Aorta (tissue), 5 donors: ENCODE data around the gene SYT1. TPM values are rescaled to one million over a fixed set of nuclear protein-coding genes. Genes with fewer than 3 reads are reported as not detected.

Source experiments
- ATAC-seq: fragments of 200-7000 bp; cut with Tn5 transposase; one replicate; pipeline ENCODE4 v1.9.1; 2022; ENCODE audit warnings: moderate library complexity; ENCODE audit not compliant: low FRiP score
- DNase-seq, 2 donors: peaks; one replicate each; pipeline ENCODE4 v3.0.0-alpha.2; 2020
- H3K27ac ChIP-seq, 2 donors: one replicate each; pipeline ENCODE4 v1.5.1; 2013; ENCODE audit warnings: low read length in 2 of 2, mild to moderate bottlenecking in 2 of 2, moderate library complexity in 2 of 2, control low read depth in 1 of 2, inconsistent platforms in 1 of 2, low read depth in 1 of 2
- H3K27me3 ChIP-seq, 2 donors: one replicate each; pipeline ENCODE4 v1.6.1; 2013; ENCODE audit warnings: control low read depth in 1 of 2, low read length in 1 of 2, mild to moderate bottlenecking in 1 of 2, moderate library complexity in 1 of 2; ENCODE audit not compliant: insufficient read depth in 2 of 2, control insufficient read depth in 1 of 2
- H3K36me3 ChIP-seq, 2 donors: one replicate each; pipeline ENCODE4 v1.6.1; 2013; ENCODE audit warnings: control low read depth in 1 of 2, low read length in 1 of 2, mild to moderate bottlenecking in 1 of 2; ENCODE audit not compliant: insufficient read depth in 2 of 2, control insufficient read depth in 1 of 2
- H3K4me1 ChIP-seq, 2 donors: one replicate each; pipeline ENCODE4 v1.6.1; 2013; ENCODE audit warnings: low read length in 2 of 2, control low read depth in 1 of 2, mild to moderate bottlenecking in 1 of 2, moderate library complexity in 1 of 2; ENCODE audit not compliant: insufficient read depth in 2 of 2, control insufficient read depth in 1 of 2
- H3K4me3 ChIP-seq, 2 donors: one replicate each; pipeline ENCODE4 v1.5.1; 2013; ENCODE audit warnings: low read length in 2 of 2, control low read depth in 1 of 2, mild to moderate bottlenecking in 1 of 2
- H3K9me3 ChIP-seq: one replicate; pipeline ENCODE4 v1.6.1; 2013; ENCODE audit warnings: mild to moderate bottlenecking, low read length; ENCODE audit not compliant: control insufficient read depth
- WGBS, 2 donors: extraction: QIAGEN DNeasy Blood & Tissue Kit; methylation state at CpG; one replicate each; pipeline ENCODE4 v1.1.7; 2013; 5-methylcytosine and 5-hydroxymethylcytosine counted together
- intact Hi-C, 2 donors: fragments of 100-400 bp; cut with DNase I; formaldehyde crosslinking; loops; one replicate each; pipeline versions ENCODE4 v1.14.2 to v1.15.0; 2022
- polyA plus RNA-seq, 2 donors: library from polyadenylated mRNA; stranded (reverse); fragments of 200-250 nt; gene quantifications; one replicate each; pipeline ENCODE4 v1.2.3, GENCODE V29; 2013
- total RNA-seq, 2 donors: library from RNA; stranded (reverse); fragmentation: NEBNext Ultra II Directional; extraction: Animal tissue kit (Norgen Biotek cat#: 25700); gene quantifications; one replicate each; pipeline ENCODE4 v1.2.1, GENCODE V29; 2021
- donor health status: healthy with polysubstance abuse.
- donor health status: Bipolar disorder and iron deficiency.
- donor health status: DM: no; HTN: no; CAD: no.
- donor health status: DM: no; HTN: no; CAD: no.
- donor health status: DM: yes; HTN: yes; CAD: no.

Gene SYT1
- total and polyA plus RNA-seq, 4 donors = 0.05 to 1.8 (median 1.5) TPM; not detected in 1

GRCh38 chr12:79098530-79098929 lies 234.0 kb downstream of the SYT1 start:
- WGBS, 2 donors = 22 to 31% methylated on average over 3 of the region's 3 CpGs
- H3K4me1 ChIP-seq = no peaks in the 10 kb centered on the region
- no peaks in the 10 kb centered on the region for H3K27me3 ChIP-seq
- H3K36me3 ChIP-seq = no peaks in the 10 kb centered on the region
- H3K27ac ChIP-seq = no peak overlapping the region
- no peak overlapping the region for H3K4me3 ChIP-seq
- DNase-seq (no peak), ATAC-seq (no peak)
- intact Hi-C loops = no loop called here
- no peaks in the 10 kb centered on the region for H3K9me3 ChIP-seq

GRCh38 chr12:79108962-79109361 lies 244.4 kb downstream of the SYT1 start:
- Histone ChIP-seq H3K9me3 (no peaks in the 10 kb centered on the region), H3K27ac (no peak overlapping the region), H3K36me3 (no peaks in the 10 kb centered on the region), H3K4me3 (no peak overlapping the region), H3K4me1 (no peaks in the 10 kb centered on the region), H3K27me3 (no peaks in the 10 kb centered on the region)
- ATAC-seq (no peak), DNase-seq (no peak)
- intact Hi-C loops = no loop called here
- WGBS, 2 donors = 91 to 93% methylated on average over 2 of the region's 2 CpGs

GRCh38 chr12:79114896-79115295 lies 250.3 kb downstream of the SYT1 start:
- no peaks in the 10 kb centered on the region for H3K27me3 ChIP-seq
- H3K27ac ChIP-seq = no peak overlapping the region
- ATAC-seq (no peak), DNase-seq (no peak)
- intact Hi-C loops = no loop called here
- no peaks in the 10 kb centered on the region for H3K36me3 ChIP-seq
- no peak overlapping the region for H3K4me3 ChIP-seq
- no peaks in the 10 kb centered on the region for H3K9me3 ChIP-seq
- no peaks in the 10 kb centered on the region for H3K4me1 ChIP-seq

DNA sequence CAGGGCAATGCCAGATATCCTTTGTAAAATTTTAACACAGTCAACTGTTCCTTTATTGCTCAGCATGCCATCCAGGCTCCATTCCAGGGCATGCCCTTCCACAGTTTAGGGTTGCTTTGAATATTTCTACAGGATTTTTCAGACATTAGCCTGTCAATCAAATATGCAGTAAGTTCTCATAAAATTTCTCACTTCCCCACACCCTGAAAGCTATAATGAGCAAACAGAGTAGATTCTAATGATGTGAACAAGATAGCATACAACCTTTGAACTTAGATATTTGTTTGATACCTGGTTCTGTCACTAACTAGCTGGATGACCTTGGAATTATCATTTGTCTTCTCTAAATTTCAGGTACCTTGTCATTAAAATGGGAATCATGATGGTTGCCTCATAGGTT lies 251.2 kb downstream of the SYT1 start:
- Histone ChIP-seq H3K27ac (no peak overlapping the region), H3K9me3 (no peaks in the 10 kb centered on the region), H3K4me1 (no peaks in the 10 kb centered on the region), H3K27me3 (no peaks in the 10 kb centered on the region), H3K4me3 (no peak overlapping the region), H3K36me3 (no peaks in the 10 kb centered on the region)
- intact Hi-C loops = no loop called here
- ATAC-seq (no peak), DNase-seq (no peak)

GRCh38 chr12:79119796-79120195 lies 255.2 kb downstream of the SYT1 start:
- peaks cover 1% of the 10 kb centered on the region for H3K9me3 ChIP-seq
- 79% methylated on average over 4 of the region's 4 CpGs for WGBS, 2 donors

GRCh38 chr12:79121486-79121885 lies 256.9 kb downstream of the SYT1 start:
- DNase-seq = no peak
- no peak overlapping the region for H3K27ac ChIP-seq
- intact Hi-C loops = no loop called here
- ATAC-seq = no peak
- no peak overlapping the region for H3K4me3 ChIP-seq
- no peaks in the 10 kb centered on the region for H3K27me3 ChIP-seq
- H3K9me3 ChIP-seq = peaks cover 1% of the 10 kb centered on the region
- H3K36me3 ChIP-seq = no peaks in the 10 kb centered on the region
- H3K4me1 ChIP-seq = no peaks in the 10 kb centered on the region
- WGBS, 2 donors = 72 to 74% methylated on average over 3 of the region's 3 CpGs

More at GRCh38 chr12:79119796-79120195, 255.2 kb downstream of the SYT1 start:
- no peaks in the 10 kb centered on the region for H3K4me1 ChIP-seq
- ATAC-seq (no peak), DNase-seq (no peak)
- H3K4me3 ChIP-seq = no peak overlapping the region
- intact Hi-C loops = no loop called here
- no peaks in the 10 kb centered on the region for H3K27me3 ChIP-seq
- H3K36me3 ChIP-seq = no peaks in the 10 kb centered on the region
- H3K27ac ChIP-seq = no peak overlapping the region

GRCh38 chr12:79124385-79124784 lies 259.8 kb downstream of the SYT1 start:
- H3K4me3 ChIP-seq = no peak overlapping the region
- 95 to 97% methylated on average over 5 of the region's 5 CpGs for WGBS, 2 donors
- H3K27ac ChIP-seq = no peak overlapping the region
- no peak for DNase-seq
- no peak for ATAC-seq
- H3K36me3 ChIP-seq = no peaks in the 10 kb centered on the region
- H3K9me3 ChIP-seq = peaks cover 1% of the 10 kb centered on the region
- intact Hi-C loops = no loop called here
- no peaks in the 10 kb centered on the region for H3K27me3 ChIP-seq
- no peaks in the 10 kb centered on the region for H3K4me1 ChIP-seq

DNA sequence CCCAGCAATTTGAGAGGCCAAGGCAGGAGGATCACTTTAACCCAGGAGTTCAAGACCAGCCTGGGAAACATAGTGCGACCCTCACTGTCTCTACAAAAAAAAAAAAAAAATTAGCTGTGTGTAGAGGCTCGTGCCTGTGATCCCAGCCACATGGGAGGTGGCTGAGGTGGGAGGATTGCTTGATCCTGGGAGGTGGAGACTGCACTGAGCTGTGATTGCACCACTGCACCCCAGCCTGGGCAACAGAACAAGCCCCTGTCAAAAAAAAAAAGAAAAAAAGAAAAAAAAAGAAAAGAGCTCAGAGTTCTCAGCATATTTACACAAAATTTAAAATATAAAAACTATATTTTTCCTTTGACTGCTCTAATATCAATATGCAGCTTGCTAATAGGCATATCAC lies 260.8 kb downstream of the SYT1 start:
- H3K9me3 ChIP-seq = peaks cover 1% of the 10 kb centered on the region
- no peak for ATAC-seq
- WGBS, 2 donors = 55 to 60% methylated on average over 2 of the region's 2 CpGs
- no peaks in the 10 kb centered on the region for H3K27me3 ChIP-seq
- H3K4me1 ChIP-seq = no peaks in the 10 kb centered on the region
- intact Hi-C loops = no loop called here
- no peak overlapping the region for H3K27ac ChIP-seq
- H3K36me3 ChIP-seq = no peaks in the 10 kb centered on the region
- H3K4me3 ChIP-seq = no peak overlapping the region
- no peak for DNase-seq

GRCh38 chr12:79127271-79127751 lies 262.7 kb downstream of the SYT1 start:
- Histone ChIP-seq H3K27me3 (no peaks in the 10 kb centered on the region), H3K27ac (no peak overlapping the region), H3K4me1 (no peaks in the 10 kb centered on the region), H3K4me3 (no peak overlapping the region), H3K9me3 (no peaks in the 10 kb centered on the region), H3K36me3 (no peaks in the 10 kb centered on the region)
- ATAC-seq = no peak
- WGBS, 2 donors = 46 to 55% methylated on average over 3 of the region's 3 CpGs
- DNase-seq = no peak
- intact Hi-C loops = no loop called here
